D341Med (cell line): ENCODE results near the gene SCRN2.

ENCODE experiments used
- DNase-seq: peaks from one replicate; pipeline ENCODE4 v3.0.0; 2012; ENCODE audit warnings: low spot score

SCRN2 gene

DNA sequence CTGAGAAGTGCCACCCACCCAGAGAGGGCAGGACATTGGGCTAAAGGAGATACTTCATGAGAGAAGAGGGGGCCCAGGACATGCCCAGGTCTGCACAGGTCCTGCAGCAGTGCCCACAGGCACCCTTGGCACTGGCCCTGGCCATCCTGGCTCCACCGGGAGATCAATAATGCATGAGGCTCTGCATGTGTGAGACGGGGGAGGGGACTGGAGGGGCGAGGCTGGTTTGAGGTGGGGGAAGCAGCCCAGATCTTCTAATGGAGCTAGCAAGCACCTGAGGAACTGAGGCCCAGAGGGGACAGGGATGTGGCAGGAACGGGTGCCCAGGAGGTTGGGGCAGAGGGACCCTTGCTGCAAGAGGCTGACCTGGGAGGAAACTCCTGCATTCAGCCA, 20.0 kb downstream of the SCRN2 start:
- DNase-seq: no peak

DNA sequence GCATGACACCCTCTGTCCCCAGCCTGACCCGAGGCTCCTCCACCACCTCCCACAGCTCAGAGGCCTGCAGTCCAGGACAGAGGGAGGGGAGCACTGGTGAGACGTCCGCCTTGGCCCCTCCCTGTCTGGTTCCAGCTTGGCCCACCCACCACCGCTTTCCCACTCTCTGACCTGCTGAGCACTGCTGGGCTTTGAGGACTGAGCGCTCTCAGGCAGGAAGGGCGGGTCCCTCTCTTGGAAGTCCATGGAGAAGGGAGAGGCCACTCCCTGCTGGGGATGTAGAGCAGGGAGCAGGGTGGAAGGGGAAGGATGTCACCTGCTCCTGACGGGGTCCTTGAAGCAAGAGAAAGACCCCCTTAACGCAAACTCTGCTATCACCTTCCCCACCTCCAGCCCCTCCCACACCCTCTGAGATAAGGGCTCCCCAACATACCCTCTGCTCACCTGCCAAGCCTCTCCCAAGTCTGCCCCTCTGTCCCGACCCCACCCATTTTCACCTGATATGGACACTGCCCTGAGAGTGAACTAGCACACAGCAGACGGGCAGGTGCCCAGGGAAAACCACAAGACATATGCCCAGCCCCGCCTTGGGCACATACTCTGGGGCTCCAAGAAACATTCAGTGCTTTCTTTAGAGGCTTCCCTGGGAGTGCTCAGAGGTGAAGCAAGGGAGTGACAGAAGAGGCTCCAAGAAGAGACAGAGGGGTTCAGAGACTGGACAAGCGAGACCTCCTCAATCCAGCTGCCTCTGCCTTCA, 20.9 kb downstream of the SCRN2 start:
- DNase-seq: no peak

DNA sequence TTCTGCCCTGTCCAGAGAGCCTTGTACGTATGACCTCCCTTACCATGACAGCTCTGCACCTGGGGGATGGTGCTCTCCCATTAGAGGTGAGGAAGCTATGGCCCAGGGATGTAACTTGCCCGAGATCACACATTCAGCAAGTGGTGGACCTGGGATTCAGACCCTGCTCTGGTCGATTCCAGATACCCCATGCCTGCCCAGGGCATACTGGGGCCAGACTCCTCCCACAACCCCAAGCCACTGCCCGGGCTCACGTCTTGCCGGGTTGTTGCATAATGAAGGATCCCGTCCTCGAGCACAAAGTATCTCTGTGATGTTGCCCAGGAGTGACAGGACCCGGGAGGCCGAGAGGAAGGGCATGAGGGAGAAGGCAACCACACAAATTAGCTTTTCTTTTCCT, 21.6 kb downstream of the SCRN2 start:
- DNase-seq: no peak

GRCh38 chr17:47818002-47818695, 22.9 kb downstream of the SCRN2 start:
- DNase-seq: no peak

DNA sequence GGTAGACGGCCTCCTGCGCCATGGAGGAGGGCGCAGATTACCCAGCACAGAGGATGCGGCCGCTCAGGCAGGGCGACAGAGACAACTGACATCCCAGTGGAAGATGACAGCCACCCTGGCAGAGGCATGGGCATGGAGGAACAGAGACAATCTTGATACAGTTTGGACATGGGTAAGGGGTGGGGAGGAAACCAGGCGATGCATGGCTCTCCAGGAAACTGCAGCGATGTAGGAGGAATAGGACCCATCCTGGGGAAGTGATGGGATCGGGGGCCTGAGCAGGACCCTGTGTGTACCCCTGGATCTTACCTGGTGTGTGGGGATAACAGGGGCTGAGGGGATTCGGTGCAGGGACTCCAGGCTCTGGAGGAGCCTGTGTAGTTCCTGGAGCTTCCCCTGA, 24.1 kb downstream of the SCRN2 start:
- no peak for DNase-seq

DNA sequence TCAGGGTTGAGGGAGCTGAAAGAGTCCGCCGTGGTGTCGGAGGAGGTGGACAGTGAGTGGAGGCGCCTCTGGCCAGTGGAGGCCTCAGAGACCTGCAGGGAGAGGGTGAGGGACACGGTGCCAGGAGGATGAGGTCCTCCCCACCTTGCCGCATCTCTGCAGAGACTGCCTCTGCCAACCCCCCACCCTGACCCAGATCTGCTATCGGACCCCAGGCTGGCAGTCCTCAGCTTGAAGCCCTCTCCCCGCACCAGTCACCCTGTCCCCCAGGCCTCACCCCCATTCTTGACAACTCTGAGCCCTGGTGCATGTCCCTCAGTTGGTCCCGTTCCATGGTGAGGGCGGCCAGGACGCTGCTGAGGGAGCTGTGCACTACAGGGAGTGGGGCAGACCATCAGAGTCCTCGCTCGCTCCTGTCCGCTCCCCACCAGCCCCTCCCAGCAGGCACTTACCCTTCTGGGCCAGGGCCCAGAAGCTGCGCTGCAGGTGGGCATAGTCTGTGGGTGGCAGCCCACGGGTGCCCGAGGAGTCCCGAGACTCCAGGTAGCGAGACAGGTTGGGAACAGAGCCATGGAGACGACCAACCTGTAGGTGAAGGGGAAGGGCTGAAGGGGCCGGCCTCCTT, 24.9 kb downstream of the SCRN2 start:
- no peak for DNase-seq

DNA sequence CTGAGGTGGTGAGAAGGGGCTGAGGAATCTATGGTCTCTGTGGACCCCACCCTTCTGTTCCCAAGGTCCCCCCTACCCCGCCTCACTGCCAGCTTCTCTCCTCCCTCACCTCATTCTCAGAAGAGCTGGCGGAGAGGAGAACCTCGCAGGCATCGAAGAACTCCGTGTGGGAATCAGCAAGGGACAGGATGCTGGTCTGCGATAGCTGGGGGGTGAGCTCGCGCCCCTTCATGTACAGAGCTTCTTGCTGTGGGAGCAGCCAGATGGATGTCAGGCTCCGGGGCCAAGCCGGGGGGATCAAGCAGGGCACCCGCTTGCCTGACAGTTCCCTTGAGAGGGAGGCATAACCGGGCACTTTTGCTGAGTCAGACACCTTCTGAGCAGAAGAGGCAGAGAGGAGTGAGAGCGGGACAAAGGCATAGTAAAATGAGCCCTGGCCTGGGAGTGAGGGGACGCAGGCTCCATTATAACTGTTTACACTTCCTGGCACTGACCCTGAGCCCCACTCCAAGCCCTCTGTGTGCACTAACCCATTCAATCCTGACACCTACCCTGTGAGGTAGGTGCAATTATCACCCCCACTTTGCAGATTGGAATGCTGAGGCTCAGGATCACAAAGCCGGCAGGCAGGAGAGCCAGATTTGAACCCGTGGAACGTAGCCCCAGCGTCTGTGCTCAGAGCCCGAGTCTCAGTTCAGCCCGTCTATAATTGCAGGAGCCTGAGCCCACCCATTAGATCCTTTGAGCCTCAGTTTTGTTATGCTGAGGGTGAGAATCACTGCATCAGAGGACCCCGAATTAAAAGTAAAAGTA, 25.8 kb downstream of the SCRN2 start:
- no peak for DNase-seq

- DNase-seq: no peak
These were observed 27.5 kb downstream of the SCRN2 start for GRCh38 chr17:47813512-47814031.

GRCh38 chr17:47813077-47813476, 28.0 kb downstream of the SCRN2 start:
- no peak for DNase-seq

DNA sequence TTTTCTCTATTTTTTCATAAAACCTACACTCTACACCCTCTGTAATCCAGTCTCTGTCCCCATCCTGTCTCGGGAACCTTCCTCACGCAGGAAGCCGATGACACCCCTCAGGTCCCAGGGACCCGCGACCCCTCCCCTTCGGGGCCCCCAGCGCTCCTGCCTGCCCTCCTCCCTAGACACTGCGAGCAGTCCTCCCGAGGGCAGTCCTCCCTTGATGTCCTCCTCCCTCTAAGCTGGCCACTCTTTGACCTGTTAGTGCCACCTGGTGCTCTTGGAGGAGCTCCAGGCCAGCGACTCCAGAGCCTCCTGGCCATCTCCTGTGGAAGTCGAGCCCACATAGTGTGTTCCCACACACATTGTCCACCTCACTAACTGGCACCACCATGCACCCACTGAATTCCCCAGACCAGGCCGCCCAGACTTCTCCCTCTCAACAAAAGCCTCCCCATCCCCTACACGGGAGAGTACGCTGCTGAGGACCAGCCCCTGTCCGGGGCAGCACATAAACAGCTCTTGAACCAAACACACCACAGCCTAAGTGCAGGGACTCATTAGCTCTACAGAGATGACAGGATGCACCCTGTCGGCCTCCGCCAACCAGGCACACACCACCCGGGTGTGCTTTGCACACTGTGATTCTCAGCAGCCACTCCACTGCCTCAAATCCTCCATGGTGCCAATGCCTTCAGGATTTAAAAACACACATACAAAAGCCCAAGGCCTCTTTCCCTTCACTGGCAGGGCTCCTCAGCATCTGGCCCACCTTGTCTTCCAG, 28.7 kb downstream of the SCRN2 start:
- peak; percentile 33 for DNase-seq

DNA sequence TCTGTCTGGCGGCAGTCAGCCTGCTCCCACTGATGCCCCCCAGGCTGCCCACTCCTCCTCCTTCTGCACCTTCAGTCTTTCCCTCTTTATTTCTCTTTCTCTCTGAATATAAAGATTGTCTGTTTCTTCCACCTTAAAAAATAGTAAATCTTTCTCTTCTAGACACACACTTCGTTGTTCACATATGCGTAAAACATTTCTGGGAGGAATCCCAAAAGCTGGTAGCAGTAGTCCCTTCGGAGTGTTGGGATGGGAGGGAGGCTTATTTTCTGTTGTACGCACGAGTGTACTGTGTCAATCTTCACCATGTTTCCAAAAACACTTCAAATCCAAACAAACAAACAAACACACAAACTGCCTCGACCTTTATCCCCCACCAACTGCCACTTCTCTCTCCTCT, 29.4 kb downstream of the SCRN2 start:
- no peak for DNase-seq

DNA sequence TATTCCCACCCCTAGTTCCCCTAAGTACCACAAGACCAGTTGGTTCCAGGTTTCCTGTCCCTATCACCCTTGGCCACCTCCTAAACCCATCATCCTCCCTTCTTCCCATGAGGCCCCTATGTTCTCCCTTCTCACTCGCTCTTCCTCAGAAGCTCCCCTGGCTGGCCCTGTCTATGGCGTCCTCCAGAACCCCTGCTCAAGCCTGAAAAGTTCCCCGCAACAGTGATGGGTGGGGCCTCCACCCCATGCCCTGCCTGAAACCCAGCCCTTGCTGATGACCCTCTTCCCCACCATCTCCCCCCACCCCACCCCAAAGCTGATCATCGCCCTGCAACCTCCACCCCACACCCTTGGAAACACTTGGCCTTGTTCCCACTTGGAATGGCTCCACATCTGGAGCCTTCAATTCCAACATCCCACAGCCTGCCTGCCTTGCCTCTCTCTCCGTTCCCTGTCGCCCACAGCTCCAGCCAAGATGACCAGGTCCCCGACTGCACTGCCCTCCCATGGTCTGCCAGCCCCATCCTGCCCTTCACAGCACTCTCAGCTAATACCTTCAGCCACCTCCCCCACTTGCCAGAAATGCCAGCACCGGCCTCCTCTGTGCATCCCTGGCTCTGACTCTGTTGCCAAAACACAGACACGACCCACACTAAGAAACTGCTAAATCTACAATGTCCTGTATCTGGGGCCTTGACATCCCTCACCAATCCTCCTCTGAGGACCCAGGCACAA, 30.0 kb downstream of the SCRN2 start:
- DNase-seq: peak; percentile 32

- DNase-seq: peak; percentile 68
These were observed 30.8 kb downstream of the SCRN2 start for GRCh38 chr17:47810200-47810821.

DNA sequence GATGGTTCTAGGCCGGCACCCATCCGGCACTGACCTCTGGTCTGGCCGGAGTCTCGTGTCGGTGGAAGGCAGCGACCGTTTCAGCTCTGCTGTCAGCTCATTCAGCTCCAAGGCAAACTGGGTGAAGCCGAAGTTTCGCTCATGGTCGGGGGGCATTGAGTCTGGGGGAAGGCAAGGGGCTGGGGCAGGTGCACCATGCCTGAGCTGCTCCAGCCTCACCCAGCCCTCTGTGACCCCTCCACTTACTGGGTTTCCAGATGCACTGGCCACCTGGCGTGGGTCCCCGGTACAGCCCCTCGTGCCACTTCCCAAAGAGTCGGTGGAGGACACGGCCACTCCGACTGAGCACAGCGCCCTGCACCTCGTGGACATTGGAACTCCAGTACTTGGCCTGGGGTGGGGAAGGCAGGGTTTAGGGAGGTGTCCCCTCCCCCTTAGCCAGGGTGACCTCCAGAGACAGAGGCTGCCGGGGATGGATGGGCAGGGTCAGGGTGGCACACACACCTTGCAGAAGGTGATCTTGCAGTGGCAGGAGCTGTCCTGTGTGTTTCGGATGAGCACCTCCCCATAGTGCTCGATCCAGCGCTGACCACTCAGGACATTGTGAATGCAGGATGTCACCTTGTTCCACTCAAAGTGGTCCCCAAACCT, 32.1 kb downstream of the SCRN2 start:
- DNase-seq: no peak

- DNase-seq: peak; percentile 27
These were observed 32.8 kb downstream of the SCRN2 start for GRCh38 chr17:47808036-47808829.

DNA sequence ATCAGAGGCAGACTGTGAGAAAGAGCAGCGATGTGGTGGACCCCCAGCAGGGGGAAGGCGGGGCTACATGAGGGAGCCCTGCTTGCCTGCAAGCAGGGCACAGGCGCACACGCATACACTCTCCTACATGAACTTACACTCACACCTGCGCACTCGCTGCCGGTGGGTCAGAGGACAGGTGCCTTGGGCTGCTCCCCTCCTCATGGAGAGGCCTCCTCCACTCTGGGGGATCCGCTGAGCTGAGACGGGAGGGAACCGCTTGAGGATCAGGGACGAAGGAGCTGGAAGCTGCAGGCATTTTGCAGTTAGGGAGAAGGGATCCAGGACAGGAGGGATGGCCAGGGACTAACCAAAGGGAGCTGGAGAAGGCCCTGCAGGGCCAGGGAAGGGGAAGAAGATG, 33.7 kb downstream of the SCRN2 start:
- DNase-seq: peak; percentile 23

DNA sequence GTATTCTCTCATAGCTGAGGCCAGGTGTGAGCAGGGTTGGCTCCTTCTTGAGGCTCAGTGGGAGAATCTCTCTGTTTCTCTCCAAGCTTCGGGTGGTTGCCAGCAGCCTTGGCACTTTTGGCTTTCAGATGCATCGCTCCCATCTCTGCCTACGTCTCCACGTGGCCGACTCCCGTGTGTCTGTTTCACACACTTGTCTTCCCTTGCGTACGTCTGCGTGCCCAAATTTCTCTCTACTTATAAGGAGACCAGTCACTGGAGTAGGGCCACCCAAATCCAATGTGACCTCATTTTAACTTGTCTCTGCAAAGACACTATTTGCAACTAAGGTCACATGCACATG, 34.2 kb downstream of the SCRN2 start:
- peak; percentile 13 for DNase-seq

DNA sequence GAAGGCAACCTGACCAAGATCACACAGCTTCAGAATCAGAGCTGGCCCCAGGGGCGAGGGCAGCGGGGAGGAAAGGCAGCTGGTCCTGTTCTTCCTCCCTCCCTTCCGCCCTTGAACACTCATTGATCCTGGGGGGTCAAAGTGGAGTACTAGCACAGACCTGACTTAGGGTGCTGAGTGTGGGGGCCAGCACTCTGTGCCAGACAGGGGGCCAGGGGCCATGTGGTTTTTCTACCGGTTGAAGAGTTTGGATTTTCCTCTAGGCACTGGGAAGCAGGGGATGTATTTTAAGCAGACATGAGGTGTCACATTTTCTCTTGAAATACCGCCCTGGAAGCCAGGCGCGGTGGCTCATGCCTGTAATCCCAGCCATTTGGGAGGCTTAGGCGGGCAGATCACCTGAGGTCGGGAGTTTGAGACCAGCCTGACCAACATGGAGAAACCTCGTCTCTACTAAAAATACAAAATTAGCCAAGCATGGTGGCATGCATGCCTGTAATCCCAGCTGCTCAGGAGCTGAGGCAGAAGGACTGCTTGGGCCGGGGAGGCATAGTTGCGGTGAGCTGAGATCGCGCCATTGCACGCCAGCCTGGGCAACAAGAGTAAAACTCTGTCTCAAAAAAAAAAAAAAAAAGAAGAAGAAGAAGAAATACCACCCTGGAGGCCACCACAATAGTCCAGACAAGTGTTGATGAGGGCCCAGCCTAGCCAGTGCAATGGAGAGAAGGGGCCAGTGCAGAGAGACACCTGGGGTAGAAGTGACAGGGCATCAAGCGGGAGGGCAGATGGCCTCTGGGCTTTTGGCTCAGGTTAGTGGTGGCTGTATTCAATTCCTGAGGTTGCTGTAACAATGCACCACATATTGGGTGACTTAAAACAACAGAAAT, 34.8 kb downstream of the SCRN2 start:
- DNase-seq: no peak
